HG03108 (cell line): ENCODE results near the gene NTM.

Experiments
- ATAC-seq: cut with Tn5 transposase; IDR thresholded peaks from one replicate; pipeline ENCODE4 v1.9.1; 2021; ENCODE audit warnings: moderate library complexity; ENCODE audit not compliant: unreplicated experiment

NTM gene

DNA sequence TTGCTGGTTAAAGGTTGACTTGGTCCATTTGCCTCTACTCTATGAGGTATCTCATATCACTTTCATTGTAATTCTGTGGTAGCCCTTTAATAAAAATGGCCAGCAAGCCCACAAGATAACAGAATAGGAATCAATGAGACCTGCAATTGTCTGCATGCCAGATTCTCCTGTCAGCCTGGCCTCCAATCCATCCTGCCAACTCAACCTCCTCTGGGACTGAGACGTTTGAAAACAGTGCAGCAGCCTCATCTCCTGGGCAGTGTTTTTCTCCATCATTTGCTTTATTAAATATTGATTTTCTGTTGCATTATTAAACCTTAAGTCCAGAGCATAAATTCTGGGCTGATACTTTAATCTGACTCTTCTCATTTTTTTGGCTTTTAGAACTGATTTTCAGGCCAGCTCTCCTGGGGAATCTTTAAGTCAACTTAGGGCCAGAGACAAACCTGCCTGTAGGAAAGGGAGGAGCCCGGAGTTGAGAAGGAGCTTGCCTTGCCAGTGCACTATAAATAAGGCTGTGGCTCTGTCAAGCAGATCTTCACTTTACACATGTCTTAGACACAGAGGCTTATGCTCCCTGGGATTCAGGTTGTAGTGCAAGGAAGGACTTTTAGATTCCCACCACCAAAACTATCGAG is 798.0 kb downstream of the NTM start:
- no peak for ATAC-seq

- no peak for ATAC-seq
Measured at GRCh38 chr11:132171031-132171430, 800.6 kb downstream of the NTM start.

DNA sequence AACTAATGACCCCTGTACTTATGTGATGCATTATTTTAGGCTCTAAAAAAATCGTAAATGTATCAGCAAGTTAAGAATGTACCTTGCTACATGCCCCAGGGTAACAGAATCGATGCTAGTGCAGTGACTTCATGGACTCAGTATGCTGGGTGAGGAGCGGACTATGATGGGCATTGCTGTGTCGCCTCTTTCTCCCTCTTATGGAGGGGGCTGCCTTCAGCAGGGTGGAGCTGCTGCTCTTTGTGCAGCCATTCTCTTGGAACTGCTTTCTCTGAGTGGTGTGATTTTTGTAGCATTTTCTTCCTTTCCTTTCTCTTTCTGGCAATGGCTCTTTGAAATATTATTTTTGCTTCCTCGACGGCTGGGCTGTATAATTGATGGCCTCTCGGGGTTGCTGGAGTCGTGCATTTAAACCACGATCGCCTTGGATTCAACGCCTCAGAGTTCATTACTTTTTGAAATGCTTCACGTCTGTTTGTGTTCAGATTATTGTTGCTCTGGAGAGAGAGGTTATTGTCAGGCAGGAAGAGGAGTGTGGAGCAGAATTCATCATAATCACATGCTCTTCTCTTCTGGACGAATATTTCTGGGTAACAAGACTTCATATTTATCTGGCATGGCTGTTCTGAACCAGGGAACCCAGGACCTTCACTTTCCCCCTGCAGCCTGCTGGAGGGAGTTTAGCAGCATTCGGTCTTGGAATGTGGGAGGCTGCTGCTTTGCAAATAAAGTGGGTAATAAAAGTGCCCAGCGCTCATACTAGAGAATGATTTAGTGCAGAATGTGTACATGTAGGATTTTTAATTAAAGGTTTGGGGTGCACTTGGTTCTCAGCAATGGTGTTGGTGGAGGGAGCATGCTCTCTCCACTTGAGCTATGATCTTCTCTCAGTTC is 804.2 kb downstream of the NTM start:
- ATAC-seq, result no peak

- ATAC-seq, result no peak
Measured at GRCh38 chr11:132177106-132177505, 806.7 kb downstream of the NTM start.

DNA sequence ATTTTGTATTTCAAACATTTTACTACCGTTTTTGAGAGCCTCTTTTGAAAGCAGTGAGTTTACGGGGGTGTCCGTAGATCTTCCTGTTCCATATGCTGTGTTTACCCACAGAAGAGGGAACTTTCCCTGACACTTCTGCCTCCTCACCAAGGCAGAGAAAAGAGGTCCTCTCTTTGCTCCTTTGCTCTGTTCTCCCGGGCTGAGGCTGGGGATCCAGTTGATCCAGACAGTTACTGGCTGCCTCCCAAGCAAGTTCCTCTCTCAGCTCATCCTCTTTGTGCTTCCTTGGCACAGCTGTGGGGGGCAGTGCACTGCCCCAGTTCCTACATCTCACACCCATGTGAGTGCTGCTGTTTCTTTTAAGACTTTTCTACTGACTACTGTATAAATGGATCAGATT is 813.7 kb downstream of the NTM start:
- no peak for ATAC-seq

- ATAC-seq, result no peak
Measured at GRCh38 chr11:132185726-132186592, 815.5 kb downstream of the NTM start.

DNA sequence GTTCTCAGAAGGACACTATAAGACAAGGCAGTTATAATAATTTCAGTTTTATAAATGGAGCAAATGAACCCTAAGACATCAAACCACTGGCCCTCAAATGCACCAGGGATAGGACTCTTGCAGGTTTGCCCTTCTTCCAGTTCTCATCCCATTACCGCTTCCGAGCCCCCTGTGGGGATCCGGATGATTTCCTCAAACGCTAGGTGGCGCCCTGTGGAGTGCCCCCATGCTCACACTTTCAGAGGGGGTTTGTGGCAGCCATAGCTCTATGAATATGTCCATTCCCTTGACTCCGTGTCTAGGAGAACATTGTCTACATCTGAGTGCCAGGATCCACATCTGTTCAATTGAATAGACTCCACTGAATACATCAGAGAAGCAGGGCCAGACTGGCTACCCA is 816.3 kb downstream of the NTM start:
- no peak for ATAC-seq

DNA sequence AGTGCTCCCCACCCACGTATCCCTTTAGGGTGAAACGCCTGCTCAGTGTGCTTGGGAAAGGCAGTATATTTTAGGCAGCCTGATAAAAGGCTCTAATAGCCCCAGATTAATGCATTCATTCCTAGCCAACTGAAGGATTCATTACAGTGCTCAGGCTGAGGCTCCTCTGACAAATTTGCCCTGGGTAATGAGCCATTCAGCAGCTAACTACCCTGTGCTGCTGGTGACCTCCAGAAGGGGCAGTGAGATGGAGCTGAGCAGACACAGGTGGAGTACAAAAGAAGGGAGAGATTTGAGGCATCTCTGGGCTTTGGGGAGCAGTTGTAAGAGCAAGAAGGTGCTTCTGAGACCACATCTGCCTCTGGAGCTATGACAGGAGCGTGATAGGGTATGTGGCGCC is 817.0 kb downstream of the NTM start:
- ATAC-seq, result no peak

DNA sequence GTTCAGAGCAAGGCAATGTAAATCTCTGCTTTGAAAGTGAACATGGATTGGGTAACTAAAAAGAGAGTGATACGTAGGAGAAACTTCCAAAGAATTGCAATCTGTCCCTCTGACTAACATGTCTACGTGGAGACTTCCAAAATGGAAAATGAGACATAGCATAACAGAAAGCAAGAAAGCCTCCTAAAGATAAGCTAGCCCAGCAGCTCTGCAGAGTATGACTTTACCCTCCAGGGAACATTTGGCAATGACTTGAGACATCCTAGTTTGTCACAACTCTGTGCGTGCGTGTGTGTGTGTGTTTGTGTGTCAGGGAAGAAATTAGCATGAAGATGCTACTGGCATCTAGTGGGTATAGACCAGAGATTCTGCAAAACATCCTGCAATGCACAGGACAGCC is 817.4 kb downstream of the NTM start:
- ATAC-seq, result no peak

DNA sequence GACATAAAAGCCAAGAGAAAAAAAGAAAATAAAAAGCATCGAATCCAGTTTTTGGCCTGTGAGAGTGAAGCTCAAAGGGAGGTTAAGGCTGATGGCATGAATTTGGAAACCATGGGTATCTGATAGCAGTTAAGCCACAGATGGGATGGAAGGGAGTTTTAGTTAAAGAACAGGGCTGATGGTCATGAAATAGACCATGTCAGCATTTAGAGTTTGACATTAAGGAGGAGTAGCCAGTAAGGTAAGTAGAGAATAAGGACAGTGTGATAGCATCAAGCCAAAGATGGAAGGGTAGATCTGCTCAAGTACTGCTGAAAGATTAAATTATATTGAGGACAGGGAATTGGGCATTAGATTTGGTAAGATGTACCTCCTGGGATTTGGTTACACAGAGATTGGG is 826.5 kb downstream of the NTM start:
- no peak for ATAC-seq

GRCh38 chr11:132200353-132200936 is 830.0 kb downstream of the NTM start:
- ATAC-seq, result no peak

DNA sequence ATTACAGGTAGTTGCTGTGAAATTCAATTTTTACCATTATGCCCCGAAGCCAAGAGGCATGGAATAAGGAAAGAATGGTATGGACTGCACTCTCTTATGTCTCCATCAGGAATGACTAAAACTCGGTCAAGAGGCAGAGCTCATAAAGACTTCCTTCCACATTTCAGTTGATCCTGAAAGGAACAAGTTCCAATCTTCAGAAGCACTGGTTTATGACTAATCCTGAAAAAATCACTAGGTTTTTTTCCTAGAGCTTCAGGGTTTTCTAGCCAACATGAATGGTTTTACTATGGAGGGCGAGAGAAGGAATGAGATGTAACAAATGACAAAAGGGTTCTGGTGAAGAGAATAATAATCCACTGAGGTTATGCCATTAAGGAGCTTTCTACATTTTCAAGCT is 832.2 kb downstream of the NTM start:
- no peak for ATAC-seq

DNA sequence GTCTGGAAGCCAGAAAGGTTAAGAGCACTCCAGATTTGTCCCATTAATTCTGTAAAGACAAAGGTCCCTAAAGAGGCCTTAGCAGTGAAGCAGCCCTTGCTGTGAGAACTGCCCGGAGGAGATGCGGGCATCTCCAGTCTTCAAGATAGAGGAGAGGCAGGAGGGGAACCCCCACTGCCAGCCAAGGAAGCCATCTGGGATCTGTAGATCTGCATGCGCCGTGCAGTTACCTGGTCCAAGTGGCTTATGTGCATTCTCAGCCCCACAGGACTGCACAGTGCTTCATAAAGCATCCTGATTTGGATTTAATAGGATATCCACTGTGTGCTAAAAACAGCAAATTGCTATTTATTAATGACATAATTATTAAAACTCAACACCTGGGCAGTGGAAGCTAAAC is 834.6 kb downstream of the NTM start:
- ATAC-seq, result no peak

DNA sequence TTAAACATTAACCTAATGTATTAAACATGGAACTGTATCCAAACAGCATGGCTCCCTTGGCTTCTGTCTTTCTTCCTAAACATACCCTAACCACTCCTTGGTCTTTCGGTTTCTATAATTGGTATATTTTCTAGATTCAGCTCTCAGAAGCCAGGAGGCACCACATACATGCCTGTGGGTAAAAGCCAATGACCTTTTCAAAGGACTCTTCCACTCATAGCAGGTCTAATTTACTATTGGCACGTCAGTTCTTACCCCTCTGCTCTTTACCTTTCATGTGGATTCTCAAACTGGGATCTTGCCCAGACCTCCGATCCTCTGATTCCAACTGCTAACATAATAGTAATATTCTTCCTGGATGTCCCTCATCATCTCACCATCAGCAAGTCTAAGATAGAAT is 835.1 kb downstream of the NTM start:
- ATAC-seq, result no peak

DNA sequence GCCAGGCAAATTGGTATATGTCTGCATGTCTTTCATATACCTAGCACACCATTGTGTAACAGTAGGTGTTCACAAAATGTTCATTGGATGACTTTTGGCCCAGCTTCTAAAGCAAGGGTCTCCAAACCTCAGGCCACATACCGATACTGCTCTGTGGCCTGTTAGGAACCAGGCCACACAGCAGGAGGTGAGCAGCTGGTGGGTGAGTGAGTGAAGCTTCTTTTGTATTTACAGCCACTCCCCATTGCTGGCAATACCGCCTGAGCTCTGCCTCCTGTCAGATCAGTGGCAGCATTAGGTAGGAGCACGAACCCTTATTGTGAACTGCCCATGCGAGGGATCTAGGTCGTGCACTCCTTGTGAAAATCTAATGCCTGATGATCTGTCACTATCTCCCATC is 836.6 kb downstream of the NTM start:
- ATAC-seq, result no peak

- no peak for ATAC-seq
Measured at GRCh38 chr11:132208477-132209055, 838.2 kb downstream of the NTM start.

GRCh38 chr11:132211479-132211878 is 841.1 kb downstream of the NTM start:
- ATAC-seq, result no peak

- no peak for ATAC-seq
Measured at GRCh38 chr11:132217856-132218255, 847.4 kb downstream of the NTM start.

DNA sequence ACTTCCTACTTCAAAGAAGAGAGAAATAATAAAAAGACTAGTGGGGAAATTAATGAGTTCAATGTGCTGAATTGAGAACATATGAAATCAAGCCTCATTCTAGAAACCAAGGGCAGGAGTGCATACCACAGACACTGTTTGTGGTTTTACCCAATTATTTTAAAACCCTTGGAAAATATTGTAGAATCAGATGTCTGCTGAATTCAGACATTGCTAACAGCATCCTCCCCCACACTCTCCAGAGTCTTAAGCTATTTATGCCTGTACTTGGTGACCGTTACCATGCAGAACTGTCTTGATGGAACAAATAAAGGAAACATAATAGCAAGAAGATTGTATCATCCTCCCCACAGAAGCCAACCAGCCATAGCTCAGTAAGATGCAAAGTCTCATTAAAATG is 850.1 kb downstream of the NTM start:
- ATAC-seq, result no peak

DNA sequence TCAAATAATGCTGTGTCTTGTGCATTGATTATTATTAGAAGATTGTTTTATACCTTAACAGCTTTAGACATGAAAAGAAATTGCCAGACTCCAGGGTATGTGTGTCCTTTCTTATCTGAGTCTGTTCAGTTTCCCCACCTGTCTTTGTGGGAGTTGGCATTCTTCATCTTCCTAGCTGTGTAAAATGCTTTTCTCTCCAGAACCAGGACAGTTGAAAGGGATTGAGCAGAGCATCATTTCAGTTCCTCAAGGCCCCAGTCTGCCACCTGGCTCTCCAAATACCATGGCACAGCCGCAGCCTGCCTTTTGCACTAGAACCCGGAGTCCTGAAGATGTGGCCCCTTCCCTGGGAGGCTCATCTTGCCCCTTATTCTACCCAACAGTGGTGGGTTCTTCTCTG is 851.9 kb downstream of the NTM start:
- no peak for ATAC-seq

DNA sequence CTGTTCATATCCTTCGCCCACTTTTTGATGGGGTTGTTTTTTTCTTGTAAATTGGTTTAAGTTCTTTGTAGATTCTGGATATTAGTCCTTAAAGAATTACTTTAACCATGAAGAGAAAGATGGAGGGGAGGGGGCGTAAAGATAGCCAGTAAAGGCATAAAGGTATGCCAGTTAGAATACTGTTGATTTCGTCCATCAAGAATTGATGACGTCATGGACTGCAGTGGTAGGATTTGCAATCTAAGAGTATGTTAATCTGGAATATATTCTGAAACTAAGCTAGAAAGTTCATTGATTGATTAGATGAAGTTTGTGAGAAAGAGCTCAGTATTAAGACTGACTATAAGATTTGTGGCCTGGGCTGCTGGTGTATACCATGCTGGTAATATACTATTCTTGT is 856.1 kb downstream of the NTM start:
- ATAC-seq, result no peak
